HUES6 (cell line): ENCODE data around the gene KCND1.
A peak's percentile ranks its signal among the peaks of the same experiment; 100 is the strongest.

Experiments
- H3K27ac ChIP-seq: 2 replicates; pipeline ENCODE4 v1.7.0; 2013; ENCODE audit warnings: low read depth, mild to moderate bottlenecking, low read length, inconsistent platforms
- H3K27me3 ChIP-seq: 2 replicates; pipeline ENCODE4 v1.6.1; 2013; ENCODE audit warnings: low read length; ENCODE audit not compliant: control insufficient read depth, insufficient read depth
- H3K36me3 ChIP-seq: 2 replicates; pipeline ENCODE4 v1.6.1; 2013; ENCODE audit warnings: low read length; ENCODE audit not compliant: control insufficient read depth, insufficient read depth
- H3K4me1 ChIP-seq: 2 replicates; pipeline ENCODE4 v1.6.1; 2013; ENCODE audit warnings: low read length; ENCODE audit not compliant: control insufficient read depth, insufficient read depth
- H3K4me3 ChIP-seq: 2 replicates; pipeline ENCODE4 v1.5.1; 2013; ENCODE audit warnings: low read depth, low read length
- H3K9ac ChIP-seq: one replicate; pipeline ENCODE4 v1.6.1; 2013; ENCODE audit warnings: mild to moderate bottlenecking, low read length
- H3K9me3 ChIP-seq: 2 replicates; pipeline ENCODE4 v1.6.1; 2013; ENCODE audit warnings: low read depth, low read length; ENCODE audit not compliant: control insufficient read depth, insufficient read depth

KCND1 gene

DNA sequence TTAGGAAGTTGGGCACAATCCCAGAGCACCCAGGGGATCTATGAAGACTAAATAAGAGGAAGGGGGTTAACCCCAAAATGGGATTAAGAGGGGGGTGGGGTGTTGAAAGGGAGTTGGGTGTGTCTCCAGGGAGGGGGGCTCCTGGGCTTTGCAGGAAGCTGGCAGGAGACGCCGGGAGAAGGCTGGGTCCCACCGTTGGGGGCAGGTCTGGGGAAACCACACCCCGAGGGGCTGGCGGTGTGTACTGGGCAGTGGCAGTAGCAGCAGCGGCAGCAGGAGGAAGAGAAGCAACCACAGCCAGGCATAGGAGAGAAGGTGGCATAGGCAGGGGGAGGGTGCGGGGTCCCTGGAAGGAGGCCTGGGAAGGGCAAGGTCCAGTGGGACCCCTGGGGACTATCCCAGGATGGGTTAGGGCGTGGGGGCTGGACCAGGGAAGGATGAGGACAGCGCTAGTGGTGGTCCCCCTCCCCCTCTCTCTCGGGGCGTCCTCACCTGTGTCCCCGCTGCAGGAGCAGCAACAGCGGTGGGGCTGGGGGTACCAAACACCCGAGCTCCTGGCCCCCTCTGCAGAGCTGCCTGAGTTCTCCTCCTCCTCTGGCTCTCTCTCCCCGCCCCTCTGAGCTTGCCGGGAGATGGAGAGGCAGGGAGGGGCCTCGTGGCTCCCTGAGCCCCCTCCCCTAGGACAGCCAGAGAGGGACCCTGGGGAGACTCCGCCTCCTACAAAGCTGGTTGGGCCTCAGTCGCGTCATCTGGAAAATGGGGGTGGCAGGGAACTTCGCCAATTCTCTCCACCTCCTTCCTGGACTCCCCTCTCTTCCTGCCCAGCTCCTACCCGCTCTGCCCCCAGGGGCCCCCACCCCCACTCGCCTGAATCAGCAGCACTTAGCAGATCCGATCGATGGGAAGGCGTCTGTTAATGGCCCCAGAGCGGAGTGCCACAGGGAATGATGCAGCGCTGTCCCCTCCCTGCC is at the start of gene KCND1:
KCND1 (minus strand) TSS at position 596 of the 971 bp plus-strand sequence. CDS start 1,573 bp downstream, outside the sequence.
- H3K4me3 ChIP-seq, result peak within 1 kb of the TSS; percentile 67
- H3K27me3 ChIP-seq, result no peaks in the 10 kb centered on the region
- H3K9ac ChIP-seq, result peak within 1 kb of the TSS; percentile 46
- peaks cover 4% of the 10 kb centered on the region; the same call in 1 of the 2 replicates for H3K4me1 ChIP-seq
- peaks cover 7% of the 10 kb centered on the region; the same call in 1 of the 2 replicates for H3K9me3 ChIP-seq
- H3K36me3 ChIP-seq, result peaks cover 30% of the 10 kb centered on the region
- no peak within 1 kb of the TSS; the same call in 1 of the 2 replicates for H3K27ac ChIP-seq

GRCh38 chrX:49019599-49020249 is 48.1 kb upstream of the KCND1 start:
- peaks cover 4% of the 10 kb centered on the region; the same call in 1 of the 2 replicates for H3K9me3 ChIP-seq
- H3K4me1 ChIP-seq, result no peaks in the 10 kb centered on the region
- no peak overlapping the region for H3K9ac ChIP-seq
- H3K27me3 ChIP-seq, result no peaks in the 10 kb centered on the region
- no peak overlapping the region for H3K4me3 ChIP-seq
- peaks cover 7% of the 10 kb centered on the region for H3K36me3 ChIP-seq
- no peak overlapping the region for H3K27ac ChIP-seq

GRCh38 chrX:49019050-49019449 is 47.4 kb upstream of the KCND1 start:
- Histone ChIP-seq H3K27ac (no peak overlapping the region), H3K9me3 (no peaks in the 10 kb centered on the region; the same call in 1 of the 2 replicates), H3K9ac (no peak overlapping the region), H3K4me3 (no peak overlapping the region), H3K4me1 (no peaks in the 10 kb centered on the region), H3K36me3 (no peaks in the 10 kb centered on the region), H3K27me3 (no peaks in the 10 kb centered on the region)

DNA sequence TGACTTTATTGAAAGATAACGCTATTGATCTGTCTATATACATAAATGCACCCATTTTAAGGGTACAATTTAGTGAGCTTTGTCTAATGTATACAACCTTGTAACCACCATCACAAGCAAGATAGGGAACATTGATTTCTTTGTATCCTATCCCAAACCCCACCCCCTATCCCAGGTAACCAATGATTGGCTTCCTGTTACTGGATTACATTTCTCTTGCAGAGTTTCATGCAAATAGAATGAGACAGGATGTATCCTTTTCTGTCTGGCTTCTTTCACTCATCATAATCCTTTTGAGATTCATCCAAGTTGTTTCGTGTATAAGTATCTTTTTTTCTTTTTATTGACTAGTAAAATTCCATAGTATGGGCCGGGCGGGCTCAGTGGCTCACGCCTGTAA is 32.1 kb upstream of the KCND1 start:
- Histone ChIP-seq H3K9me3 (peaks cover 4% of the 10 kb centered on the region; the same call in 1 of the 2 replicates), H3K9ac (no peak overlapping the region), H3K4me1 (0 out of 2 replicates have a peak, but pooled peaks cover 5% of the 10 kb centered on the region), H3K27me3 (no peaks in the 10 kb centered on the region), H3K27ac (no peak overlapping the region), H3K4me3 (no peak overlapping the region), H3K36me3 (peaks cover 10% of the 10 kb centered on the region)

- Histone ChIP-seq H3K9me3 (peaks cover 8% of the 10 kb centered on the region; the same call in 1 of the 2 replicates), H3K4me1 (0 out of 2 replicates have a peak, but pooled peaks cover 5% of the 10 kb centered on the region), H3K4me3 (peak within 1 kb of the TSS; percentile 83), H3K9ac (peak within 1 kb of the TSS; percentile 94), H3K36me3 (peaks cover 24% of the 10 kb centered on the region), H3K27me3 (no peaks in the 10 kb centered on the region), H3K27ac (peak within 1 kb of the TSS; percentile 92)
These were observed 30.7 kb upstream of the KCND1 start, which contains the start of gene GRIPAP1 for GRCh38 chrX:49002091-49002935. Gene GRIPAP1, minus strand, starts transcription at chrX:49002264. Its CDS starts 35 bp downstream, at chrX:49002229.

DNA sequence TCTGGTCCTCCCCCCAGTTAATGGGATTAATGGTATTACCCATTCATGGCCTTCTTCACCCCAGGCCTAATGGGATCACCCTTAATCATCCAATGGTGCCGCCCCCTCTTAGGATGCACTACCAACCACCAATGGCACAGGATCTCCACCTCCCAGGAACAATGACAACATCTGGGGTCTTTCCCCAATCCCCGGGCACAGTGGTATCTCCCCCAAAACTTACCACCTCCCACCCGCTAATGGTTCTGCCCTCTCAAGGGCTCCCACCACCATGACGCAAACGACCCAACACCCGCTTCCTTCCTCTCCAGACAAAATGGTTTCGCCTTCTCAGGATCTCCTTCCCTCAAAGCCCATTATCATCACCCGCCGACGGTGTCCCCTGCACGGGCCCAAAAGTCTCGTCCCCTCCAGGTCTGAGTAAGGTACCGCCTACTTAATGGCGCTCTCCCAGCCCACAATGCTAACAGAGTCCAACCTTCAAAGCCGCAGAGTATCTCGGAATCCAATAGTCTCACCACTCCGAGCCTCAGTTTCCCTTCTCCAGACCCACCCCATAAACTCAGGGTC is 30.0 kb upstream of the KCND1 start:
- Histone ChIP-seq H3K27me3 (no peaks in the 10 kb centered on the region), H3K27ac (peak overlapping the region; percentile 92), H3K4me1 (0 out of 2 replicates have a peak, but pooled peaks cover 5% of the 10 kb centered on the region)

GRCh38 chrX:49000636-49001035 is 29.0 kb upstream of the KCND1 start:
- H3K27me3 ChIP-seq, result no peaks in the 10 kb centered on the region
- no peak overlapping the region for H3K9ac ChIP-seq
- 0 out of 2 replicates have a peak, but pooled peaks cover 5% of the 10 kb centered on the region for H3K4me1 ChIP-seq
- no peak overlapping the region for H3K4me3 ChIP-seq
- H3K9me3 ChIP-seq, result peaks cover 8% of the 10 kb centered on the region; the same call in 1 of the 2 replicates
- H3K36me3 ChIP-seq, result peaks cover 40% of the 10 kb centered on the region
- no peak overlapping the region for H3K27ac ChIP-seq

More for the DNA sequence above, 30.0 kb upstream of the KCND1 start:
- peak overlapping the region; percentile 83 for H3K4me3 ChIP-seq
- H3K9me3 ChIP-seq, result peaks cover 8% of the 10 kb centered on the region; the same call in 1 of the 2 replicates
- peak overlapping the region; percentile 94 for H3K9ac ChIP-seq
- peaks cover 31% of the 10 kb centered on the region for H3K36me3 ChIP-seq

GRCh38 chrX:48999030-48999429 is 27.4 kb upstream of the KCND1 start:
- H3K27ac ChIP-seq, result no peak overlapping the region
- peaks cover 48% of the 10 kb centered on the region for H3K36me3 ChIP-seq
- no peak overlapping the region for H3K4me3 ChIP-seq
- no peaks in the 10 kb centered on the region for H3K27me3 ChIP-seq
- no peak overlapping the region for H3K9ac ChIP-seq
- peaks cover 8% of the 10 kb centered on the region; the same call in 1 of the 2 replicates for H3K9me3 ChIP-seq
- H3K4me1 ChIP-seq, result 0 out of 2 replicates have a peak, but pooled peaks cover 5% of the 10 kb centered on the region

- Histone ChIP-seq H3K9me3 (peaks cover 8% of the 10 kb centered on the region; the same call in 1 of the 2 replicates), H3K4me1 (no peaks in the 10 kb centered on the region), H3K36me3 (peaks cover 53% of the 10 kb centered on the region), H3K9ac (no peak overlapping the region), H3K27ac (no peak overlapping the region), H3K4me3 (no peak overlapping the region), H3K27me3 (no peaks in the 10 kb centered on the region)
These were observed 26.7 kb upstream of the KCND1 start for GRCh38 chrX:48998391-48998790.

- peaks cover 8% of the 10 kb centered on the region; the same call in 1 of the 2 replicates for H3K9me3 ChIP-seq
- peaks cover 58% of the 10 kb centered on the region for H3K36me3 ChIP-seq
- no peak overlapping the region for H3K27ac ChIP-seq
- H3K4me1 ChIP-seq, result no peaks in the 10 kb centered on the region
- no peak overlapping the region for H3K4me3 ChIP-seq
- H3K27me3 ChIP-seq, result no peaks in the 10 kb centered on the region
- no peak overlapping the region for H3K9ac ChIP-seq
These were observed 26.2 kb upstream of the KCND1 start for GRCh38 chrX:48997865-48998264.
